ENCODE data around the gene STRBP. TPM values are rescaled to one million over a fixed set of nuclear protein-coding genes. Genes with fewer than 3 reads are reported as not detected.

The STRBP gene
- total RNA-seq, 1 experiment from 2014 or later, result 96.3 TPM

- H3K27ac Mint-ChIP-seq, result peak overlapping the region; percentile 41; the same call in 1 of the 2 replicates
- CTCF ChIA-PET, result no interaction called here
- no peak overlapping the region for H3K4me3 Mint-ChIP-seq
- peaks cover 53% of the 10 kb centered on the region for H3K36me3 Mint-ChIP-seq
- peaks cover 14% of the 10 kb centered on the region for H3K4me1 Mint-ChIP-seq
- no peaks in the 10 kb centered on the region for H3K27me3 Mint-ChIP-seq (ENCODE audit: low read depth)
- ATAC-seq, result no peak
- POLR2A ChIA-PET, result no interaction called here
- TF ChIP-seq OVOL2 (CRISPR knock-in tag; IDR thresholded peaks at IDR 0.05; ENCODE audit: borderline replicate concordance) (no peak), ELF4 (CRISPR knock-in tag; IDR thresholded peaks at IDR 0.05; ENCODE audit: low read depth) (no peak), ZNF232 (CRISPR knock-in tag; IDR thresholded peaks at IDR 0.05) (no peak), EMX1 (CRISPR knock-in tag; IDR thresholded peaks at IDR 0.05) (no peak), SOX15 (CRISPR knock-in tag; IDR thresholded peaks at IDR 0.05) (no peak)
- TF ChIP-seq, protein P1, sequence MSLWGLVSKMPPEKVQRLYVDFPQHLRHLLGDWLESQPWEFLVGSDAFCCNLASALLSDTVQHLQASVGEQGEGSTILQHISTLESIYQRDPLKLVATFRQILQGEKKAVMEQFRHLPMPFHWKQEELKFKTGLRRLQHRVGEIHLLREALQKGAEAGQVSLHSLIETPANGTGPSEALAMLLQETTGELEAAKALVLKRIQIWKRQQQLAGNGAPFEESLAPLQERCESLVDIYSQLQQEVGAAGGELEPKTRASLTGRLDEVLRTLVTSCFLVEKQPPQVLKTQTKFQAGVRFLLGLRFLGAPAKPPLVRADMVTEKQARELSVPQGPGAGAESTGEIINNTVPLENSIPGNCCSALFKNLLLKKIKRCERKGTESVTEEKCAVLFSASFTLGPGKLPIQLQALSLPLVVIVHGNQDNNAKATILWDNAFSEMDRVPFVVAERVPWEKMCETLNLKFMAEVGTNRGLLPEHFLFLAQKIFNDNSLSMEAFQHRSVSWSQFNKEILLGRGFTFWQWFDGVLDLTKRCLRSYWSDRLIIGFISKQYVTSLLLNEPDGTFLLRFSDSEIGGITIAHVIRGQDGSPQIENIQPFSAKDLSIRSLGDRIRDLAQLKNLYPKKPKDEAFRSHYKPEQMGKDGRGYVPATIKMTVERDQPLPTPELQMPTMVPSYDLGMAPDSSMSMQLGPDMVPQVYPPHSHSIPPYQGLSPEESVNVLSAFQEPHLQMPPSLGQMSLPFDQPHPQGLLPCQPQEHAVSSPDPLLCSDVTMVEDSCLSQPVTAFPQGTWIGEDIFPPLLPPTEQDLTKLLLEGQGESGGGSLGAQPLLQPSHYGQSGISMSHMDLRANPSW (CRISPR knock-in tag; conservative IDR thresholded peaks at IDR 0.05; ENCODE audit: low read depth), result no peak
- TF ChIP-seq, protein P2, sequence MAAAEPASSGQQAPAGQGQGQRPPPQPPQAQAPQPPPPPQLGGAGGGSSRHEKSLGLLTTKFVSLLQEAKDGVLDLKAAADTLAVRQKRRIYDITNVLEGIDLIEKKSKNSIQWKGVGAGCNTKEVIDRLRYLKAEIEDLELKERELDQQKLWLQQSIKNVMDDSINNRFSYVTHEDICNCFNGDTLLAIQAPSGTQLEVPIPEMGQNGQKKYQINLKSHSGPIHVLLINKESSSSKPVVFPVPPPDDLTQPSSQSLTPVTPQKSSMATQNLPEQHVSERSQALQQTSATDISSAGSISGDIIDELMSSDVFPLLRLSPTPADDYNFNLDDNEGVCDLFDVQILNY (CRISPR knock-in tag; IDR thresholded peaks at IDR 0.05), result no peak
- no peak for DNase-seq (ENCODE audit: low spot score)
- H3K9me3 Mint-ChIP-seq, result no peaks in the 10 kb centered on the region
Measured at GRCh38 chr9:123090956-123091355, 177.4 kb downstream of the STRBP start.

DNA sequence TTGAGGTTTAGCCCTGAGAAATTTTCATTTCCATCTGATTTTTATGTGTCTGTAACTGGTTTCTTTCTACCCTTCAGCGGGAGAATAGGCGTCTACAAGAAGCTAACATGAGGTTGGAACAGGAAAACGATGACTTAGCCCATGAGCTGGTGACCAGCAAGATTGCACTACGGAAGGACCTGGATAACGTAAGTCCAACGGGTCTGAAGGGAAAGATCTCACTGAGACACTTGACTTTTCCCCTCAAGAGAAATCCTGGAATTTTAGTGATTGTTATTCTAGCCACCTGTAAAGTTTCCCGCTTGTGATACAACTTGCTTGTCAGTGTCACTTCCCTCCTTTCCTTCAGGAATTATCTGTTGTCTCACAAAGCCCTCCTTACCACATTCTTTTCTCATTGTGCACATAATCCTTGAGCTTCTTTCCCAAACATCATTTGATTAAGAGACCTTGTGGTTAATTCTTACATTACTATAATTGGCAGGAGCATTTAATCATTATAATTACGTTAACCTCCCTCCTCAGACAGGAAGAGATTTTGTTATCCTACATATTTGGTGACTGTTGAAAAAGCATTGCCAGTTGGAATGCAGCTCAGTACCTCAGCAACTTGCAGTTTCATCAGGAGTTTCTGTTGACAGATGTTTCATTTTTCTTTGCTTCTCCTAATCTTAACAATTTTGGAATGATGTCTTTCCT lies 178.0 kb downstream of the STRBP start:
- H3K27me3 Mint-ChIP-seq (ENCODE audit: low read depth), result no peaks in the 10 kb centered on the region
- no peaks in the 10 kb centered on the region for H3K9me3 Mint-ChIP-seq
- ChIA-PET POLR2A (no interaction called here), CTCF (interaction anchor here (0.7 kb wide), 1 partner anchor 145 kb away, joined by 4 read pairs; no protein-coding TSS in a partner anchor)
- H3K4me1 Mint-ChIP-seq, result peaks cover 15% of the 10 kb centered on the region
- no peak overlapping the region for H3K4me3 Mint-ChIP-seq
- TF ChIP-seq, protein P3, sequence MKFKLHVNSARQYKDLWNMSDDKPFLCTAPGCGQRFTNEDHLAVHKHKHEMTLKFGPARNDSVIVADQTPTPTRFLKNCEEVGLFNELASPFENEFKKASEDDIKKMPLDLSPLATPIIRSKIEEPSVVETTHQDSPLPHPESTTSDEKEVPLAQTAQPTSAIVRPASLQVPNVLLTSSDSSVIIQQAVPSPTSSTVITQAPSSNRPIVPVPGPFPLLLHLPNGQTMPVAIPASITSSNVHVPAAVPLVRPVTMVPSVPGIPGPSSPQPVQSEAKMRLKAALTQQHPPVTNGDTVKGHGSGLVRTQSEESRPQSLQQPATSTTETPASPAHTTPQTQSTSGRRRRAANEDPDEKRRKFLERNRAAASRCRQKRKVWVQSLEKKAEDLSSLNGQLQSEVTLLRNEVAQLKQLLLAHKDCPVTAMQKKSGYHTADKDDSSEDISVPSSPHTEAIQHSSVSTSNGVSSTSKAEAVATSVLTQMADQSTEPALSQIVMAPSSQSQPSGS (CRISPR knock-in tag; IDR thresholded peaks at IDR 0.05; ENCODE audit: borderline replicate concordance, low read depth), result no peak
- TF ChIP-seq ZNF121 (CRISPR knock-in tag; IDR thresholded peaks at IDR 0.05) (no peak), E2F4 (CRISPR knock-in tag; IDR thresholded peaks at IDR 0.05; ENCODE audit: borderline replicate concordance, low read depth) (no peak), ATF6 (CRISPR knock-in tag; IDR thresholded peaks at IDR 0.05) (no peak), RELA (CRISPR knock-in tag; IDR thresholded peaks at IDR 0.05; ENCODE audit: borderline replicate concordance) (no peak), ZNF416 (CRISPR knock-in tag; IDR thresholded peaks at IDR 0.05) (no peak), CREM (CRISPR knock-in tag; IDR thresholded peaks at IDR 0.05) (no peak), TEAD1 (CRISPR knock-in tag; IDR thresholded peaks at IDR 0.05) (no peak)
- TF ChIP-seq, protein P4, sequence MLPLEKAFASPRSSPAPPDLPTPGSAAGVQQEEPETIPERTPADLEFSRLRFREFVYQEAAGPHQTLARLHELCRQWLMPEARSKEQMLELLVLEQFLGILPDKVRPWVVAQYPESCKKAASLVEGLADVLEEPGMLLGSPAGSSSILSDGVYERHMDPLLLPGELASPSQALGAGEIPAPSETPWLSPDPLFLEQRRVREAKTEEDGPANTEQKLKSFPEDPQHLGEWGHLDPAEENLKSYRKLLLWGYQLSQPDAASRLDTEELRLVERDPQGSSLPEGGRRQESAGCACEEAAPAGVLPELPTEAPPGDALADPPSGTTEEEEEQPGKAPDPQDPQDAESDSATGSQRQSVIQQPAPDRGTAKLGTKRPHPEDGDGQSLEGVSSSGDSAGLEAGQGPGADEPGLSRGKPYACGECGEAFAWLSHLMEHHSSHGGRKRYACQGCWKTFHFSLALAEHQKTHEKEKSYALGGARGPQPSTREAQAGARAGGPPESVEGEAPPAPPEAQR (CRISPR knock-in tag; IDR thresholded peaks at IDR 0.05), result no peak
- TF ChIP-seq, protein P5, sequence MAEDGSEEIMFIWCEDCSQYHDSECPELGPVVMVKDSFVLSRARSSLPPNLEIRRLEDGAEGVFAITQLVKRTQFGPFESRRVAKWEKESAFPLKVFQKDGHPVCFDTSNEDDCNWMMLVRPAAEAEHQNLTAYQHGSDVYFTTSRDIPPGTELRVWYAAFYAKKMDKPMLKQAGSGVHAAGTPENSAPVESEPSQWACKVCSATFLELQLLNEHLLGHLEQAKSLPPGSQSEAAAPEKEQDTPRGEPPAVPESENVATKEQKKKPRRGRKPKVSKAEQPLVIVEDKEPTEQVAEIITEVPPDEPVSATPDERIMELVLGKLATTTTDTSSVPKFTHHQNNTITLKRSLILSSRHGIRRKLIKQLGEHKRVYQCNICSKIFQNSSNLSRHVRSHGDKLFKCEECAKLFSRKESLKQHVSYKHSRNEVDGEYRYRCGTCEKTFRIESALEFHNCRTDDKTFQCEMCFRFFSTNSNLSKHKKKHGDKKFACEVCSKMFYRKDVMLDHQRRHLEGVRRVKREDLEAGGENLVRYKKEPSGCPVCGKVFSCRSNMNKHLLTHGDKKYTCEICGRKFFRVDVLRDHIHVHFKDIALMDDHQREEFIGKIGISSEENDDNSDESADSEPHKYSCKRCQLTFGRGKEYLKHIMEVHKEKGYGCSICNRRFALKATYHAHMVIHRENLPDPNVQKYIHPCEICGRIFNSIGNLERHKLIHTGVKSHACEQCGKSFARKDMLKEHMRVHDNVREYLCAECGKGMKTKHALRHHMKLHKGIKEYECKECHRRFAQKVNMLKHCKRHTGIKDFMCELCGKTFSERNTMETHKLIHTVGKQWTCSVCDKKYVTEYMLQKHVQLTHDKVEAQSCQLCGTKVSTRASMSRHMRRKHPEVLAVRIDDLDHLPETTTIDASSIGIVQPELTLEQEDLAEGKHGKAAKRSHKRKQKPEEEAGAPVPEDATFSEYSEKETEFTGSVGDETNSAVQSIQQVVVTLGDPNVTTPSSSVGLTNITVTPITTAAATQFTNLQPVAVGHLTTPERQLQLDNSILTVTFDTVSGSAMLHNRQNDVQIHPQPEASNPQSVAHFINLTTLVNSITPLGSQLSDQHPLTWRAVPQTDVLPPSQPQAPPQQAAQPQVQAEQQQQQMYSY (CRISPR knock-in tag; IDR thresholded peaks at IDR 0.05), result no peak
- TF ChIP-seq, protein P1 (CRISPR knock-in tag; conservative IDR thresholded peaks at IDR 0.05; ENCODE audit: low read depth), result no peak
- peak overlapping the region; percentile 41; the same call in 1 of the 2 replicates for H3K27ac Mint-ChIP-seq
- no peak for DNase-seq (ENCODE audit: low spot score)
- no peak for ATAC-seq
- H3K36me3 Mint-ChIP-seq, result peaks cover 49% of the 10 kb centered on the region
